GM18951 (cell line): ENCODE measurements around the gene OSR1.

Experiments used
- POLR2A ChIP-seq: IDR thresholded peaks from 4 replicates; pipeline ENCODE4 v1.6.1; 2011; ENCODE audit warnings: mild to moderate bottlenecking; ENCODE audit not compliant: insufficient read length, insufficient read depth; ENCODE audit errors: extremely low read depth
- in situ Hi-C: fragments of 300-500 bp; cut with MboI; formaldehyde crosslinking; loops from one replicate; pipeline ENCODE4 v1.12.0; 2022; ENCODE audit warnings: low sequenced_read_pairs, mixed read lengths, inconsistent platforms; ENCODE audit not compliant: unreplicated experiment

OSR1 gene

DNA sequence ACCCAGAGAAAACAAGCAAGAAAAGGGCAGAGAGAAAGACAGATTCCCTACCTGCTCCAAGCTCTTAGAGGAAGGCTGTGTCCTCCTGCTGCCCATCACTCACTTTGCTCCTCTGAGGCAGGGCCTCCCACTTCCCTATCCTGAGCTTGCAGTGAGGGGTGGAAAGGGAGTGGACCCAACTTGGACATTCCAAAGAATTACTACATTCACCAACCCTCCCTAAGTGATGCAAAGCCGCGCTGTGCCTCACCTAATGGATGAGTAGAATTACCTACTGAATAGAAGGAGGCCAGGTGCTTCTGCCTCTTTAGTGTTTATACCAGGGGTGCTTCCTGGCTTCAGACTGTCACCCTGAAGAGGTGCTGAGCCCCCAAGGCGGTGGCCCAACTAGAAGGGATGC is 5.6 kb upstream of the OSR1 start:
- in situ Hi-C loops = loop anchor here (25.0 kb wide), 2 partner anchors 498 to 852 kb away; no protein-coding TSS in a partner anchor

DNA sequence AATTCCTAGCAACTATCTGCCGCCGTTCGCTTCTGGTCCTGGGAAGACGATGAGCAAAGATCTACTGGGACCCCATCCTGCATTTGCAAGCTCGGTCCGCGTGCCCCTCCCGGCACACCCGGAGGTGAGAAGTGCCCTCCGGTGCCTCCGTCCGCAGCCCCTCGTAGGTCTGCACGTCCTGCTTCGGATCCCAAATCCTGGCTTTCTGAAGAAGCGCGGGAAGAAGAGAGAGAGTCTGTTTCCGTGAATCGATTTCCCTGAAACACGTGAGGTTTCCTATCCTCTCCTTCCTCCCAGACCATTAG is 5.0 kb upstream of the OSR1 start:
- no peak for TF ChIP-seq POLR2A
- in situ Hi-C loops = loop anchor here (25.0 kb wide), 2 partner anchors 499 to 851 kb away; no protein-coding TSS in a partner anchor

More for the DNA sequence above, 5.6 kb upstream of the OSR1 start:
- no peak for TF ChIP-seq POLR2A

- no peak for TF ChIP-seq POLR2A
- in situ Hi-C loops = loop anchor here (25.0 kb wide), 2 partner anchors 499 to 851 kb away; no protein-coding TSS in a partner anchor
Measured at GRCh38 chr2:19362755-19363473, 4.5 kb upstream of the OSR1 start.

- in situ Hi-C loops = loop anchor here (25.0 kb wide), 2 partner anchors 500 to 850 kb away; no protein-coding TSS in a partner anchor
- no peak for TF ChIP-seq POLR2A
Measured at GRCh38 chr2:19362094-19362754, 3.8 kb upstream of the OSR1 start.

GRCh38 chr2:19361325-19361990 is 3.0 kb upstream of the OSR1 start:
- in situ Hi-C loops = loop anchor here (25.0 kb wide), 2 partner anchors 501 to 849 kb away; no protein-coding TSS in a partner anchor
- TF ChIP-seq POLR2A = no peak

DNA sequence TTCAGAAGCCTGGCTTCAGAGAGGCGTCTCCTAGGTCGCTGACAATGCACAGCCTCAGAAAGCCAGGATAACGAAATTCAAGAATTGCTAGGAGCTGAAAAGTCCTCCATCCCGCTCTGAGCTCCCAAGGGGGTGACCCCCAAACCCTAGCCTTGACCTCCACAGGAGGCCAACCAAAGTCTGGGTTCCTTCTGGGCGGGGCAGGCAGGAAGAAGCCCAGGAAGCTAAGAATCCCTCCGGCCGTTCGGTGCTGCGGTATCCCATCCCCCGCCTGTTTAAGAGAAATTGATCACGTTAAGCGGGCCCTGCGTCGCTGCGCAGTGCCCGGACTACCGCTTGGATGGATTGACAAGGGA is 2.5 kb upstream of the OSR1 start:
- in situ Hi-C loops = loop anchor here (25.0 kb wide), 2 partner anchors 501 to 849 kb away; no protein-coding TSS in a partner anchor
- no peak for TF ChIP-seq POLR2A

- TF ChIP-seq POLR2A = no peak
- in situ Hi-C loops = loop anchor here (25.0 kb wide), 2 partner anchors 502 to 848 kb away; no protein-coding TSS in a partner anchor
Measured at GRCh38 chr2:19360266-19360965, 2.0 kb upstream of the OSR1 start.

DNA sequence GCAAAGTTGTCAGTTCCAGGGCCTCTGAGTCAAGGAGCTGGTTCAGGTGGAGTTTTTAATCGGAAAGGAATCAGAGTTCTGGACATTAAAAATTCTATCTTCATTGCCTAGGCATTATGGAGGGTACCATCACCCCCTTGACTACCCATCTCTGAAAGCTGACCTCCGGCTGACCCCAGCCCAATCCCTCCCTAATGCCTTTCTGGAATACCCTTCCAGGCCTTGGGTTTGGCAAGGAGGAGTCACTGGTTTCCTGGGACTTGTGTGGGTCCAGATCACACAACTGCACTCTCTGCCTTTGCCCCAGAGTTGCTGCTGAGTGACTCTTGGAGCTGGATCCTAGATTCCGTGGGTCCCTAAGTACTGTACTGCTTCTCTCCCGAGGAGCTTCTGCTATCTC is 1.0 kb upstream of the OSR1 start:
- in situ Hi-C loops = loop anchor here (25.0 kb wide), 2 partner anchors 503 to 847 kb away; no protein-coding TSS in a partner anchor
- TF ChIP-seq POLR2A = no peak

- no peak for TF ChIP-seq POLR2A
- in situ Hi-C loops = loop anchor here (25.0 kb wide), 2 partner anchors 503 to 847 kb away; no protein-coding TSS in a partner anchor
Measured at GRCh38 chr2:19359021-19359357, 566 bp upstream of the OSR1 start.

DNA sequence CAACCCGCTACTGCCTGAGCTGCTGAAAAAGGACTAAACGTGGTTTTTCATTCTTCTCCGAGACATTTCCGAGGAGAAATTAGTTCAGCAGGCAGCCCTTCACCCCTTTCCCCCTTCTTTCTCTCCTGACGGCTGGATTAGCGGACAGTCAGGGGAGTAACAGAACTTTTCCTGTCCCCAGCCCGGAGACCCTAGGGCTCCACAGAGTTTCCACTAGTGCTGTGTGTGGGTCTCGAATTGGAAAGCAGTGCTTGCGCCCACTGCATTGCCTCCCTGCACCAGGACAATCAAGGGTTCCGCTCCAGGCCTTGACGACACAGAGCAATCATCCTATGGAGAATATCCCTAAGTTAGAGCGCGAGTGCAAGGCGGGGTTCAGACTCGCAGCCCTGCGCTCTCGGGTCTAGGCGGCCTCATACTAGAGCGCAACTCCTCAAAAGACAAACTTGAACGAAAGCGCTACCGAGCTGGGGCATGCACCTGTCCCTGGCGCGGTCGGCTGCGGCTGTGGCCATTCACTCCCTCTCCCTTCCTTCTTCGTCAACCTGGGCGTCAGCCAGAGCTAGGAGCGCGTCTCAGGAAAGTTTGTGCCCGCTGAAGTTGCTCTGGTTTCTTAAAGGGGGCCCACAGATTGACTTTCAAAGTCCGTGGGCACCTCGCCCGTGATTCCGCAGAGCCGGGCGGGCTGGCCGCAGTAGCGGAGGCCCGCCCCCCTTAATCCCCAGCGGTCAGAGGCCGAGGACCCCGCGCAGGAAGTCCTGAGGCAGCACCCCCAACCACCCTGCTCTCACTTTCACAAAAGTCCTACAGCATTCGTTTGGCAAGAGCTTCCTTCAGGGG is 801 bp downstream of the OSR1 start:
- in situ Hi-C loops = loop anchor here (25.0 kb wide), 2 partner anchors 505 to 845 kb away; no protein-coding TSS in a partner anchor
- TF ChIP-seq POLR2A = no peak

DNA sequence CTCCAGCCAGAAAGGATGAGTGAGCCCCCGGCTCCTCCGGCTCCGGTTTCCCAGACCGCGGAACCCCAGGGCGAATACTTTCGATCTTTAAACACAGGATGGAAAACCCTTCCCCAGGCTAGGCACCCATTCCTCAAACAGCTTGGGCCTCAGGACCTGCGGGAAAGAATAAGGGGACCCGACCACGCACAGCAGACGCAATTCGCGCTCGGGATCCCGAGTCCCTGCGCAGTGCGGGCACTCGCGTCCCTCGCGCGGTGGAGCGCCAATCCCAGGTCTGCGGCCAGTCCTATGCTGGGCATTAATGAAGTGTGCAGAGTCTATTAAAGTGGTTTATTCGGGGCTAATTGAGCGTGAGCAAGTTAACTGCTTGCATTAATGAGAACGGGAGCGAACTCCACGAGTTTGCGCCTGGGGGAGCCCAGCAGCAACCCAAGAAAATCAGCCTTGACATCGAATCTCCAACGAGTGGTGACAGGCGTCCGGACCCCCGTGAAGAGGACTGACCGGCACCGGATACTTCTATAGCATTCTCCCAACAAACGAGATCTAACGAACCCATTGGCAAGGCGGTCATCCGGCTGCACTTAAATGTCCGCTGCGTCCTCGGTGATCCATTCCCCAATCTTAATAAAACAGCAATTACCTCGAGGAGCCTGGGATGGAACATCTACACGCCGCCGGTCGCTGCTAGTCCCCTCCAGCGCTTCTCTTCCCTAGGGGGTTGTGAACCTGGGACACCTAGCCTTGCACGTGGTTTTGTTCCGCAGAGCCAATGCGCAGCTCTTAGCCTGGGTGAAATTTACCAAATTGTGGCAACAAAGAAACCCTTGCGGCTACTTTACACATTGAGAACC is 1.6 kb downstream of the OSR1 start:
- no peak for TF ChIP-seq POLR2A
- in situ Hi-C loops = loop anchor here (25.0 kb wide), 2 partner anchors 506 to 844 kb away; no protein-coding TSS in a partner anchor
